RWPE1 (cell line): Measurements from ENCODE around the gene ZNF385B.

ENCODE experiments used
- CTCF ChIA-PET: fragments of 350-600 bp; sonication (Branson Sonifier 250); formaldehyde crosslinking; extraction: SDS; loops from one replicate; lab custom pipeline; 2021; lab: Yijun Ruan, JAX
- POLR2A ChIA-PET: fragments of 400-600 bp; formaldehyde crosslinking; extraction: SDS; loops from one replicate; lab custom pipeline; 2020; ENCODE audit warnings: antibody characterized with exemption; ENCODE audit not compliant: low non-redundant PET; lab: Yijun Ruan, JAX
- DNase-seq: peaks from one replicate; pipeline ENCODE4 v3.0.0; 2012; ENCODE audit warnings: low spot score
- H3K27ac ChIP-seq: fragments of 450-650 bp; 2 replicates; pipeline ENCODE4 v1.5.1; 2017
- CTCF ChIP-seq: fragments of 450-650 bp; conservative IDR thresholded peaks from 2 replicates; pipeline ENCODE4 v1.5.1; 2017; ENCODE audit warnings: low read depth, mild to moderate bottlenecking

ZNF385B gene

GRCh38 chr2:179561702-179562101, 299.7 kb downstream of the ZNF385B start:
- POLR2A ChIA-PET, result no interaction called here
- no peak for TF ChIP-seq CTCF
- no peak overlapping the region for H3K27ac ChIP-seq
- CTCF ChIA-PET, result no interaction called here
- no peak for DNase-seq

GRCh38 chr2:179560257-179560735, 301.1 kb downstream of the ZNF385B start:
- TF ChIP-seq CTCF, result no peak
- no peak for DNase-seq
- H3K27ac ChIP-seq, result no peak overlapping the region
- ChIA-PET POLR2A (no interaction called here), CTCF (no interaction called here)

GRCh38 chr2:179559108-179559806, 302.2 kb downstream of the ZNF385B start:
- ChIA-PET POLR2A (no interaction called here), CTCF (no interaction called here)
- H3K27ac ChIP-seq, result no peak overlapping the region
- no peak for TF ChIP-seq CTCF
- no peak for DNase-seq

- ChIA-PET CTCF (no interaction called here), POLR2A (no interaction called here)
- no peak overlapping the region for H3K27ac ChIP-seq
- no peak for DNase-seq
- TF ChIP-seq CTCF, result no peak
These were observed 303.1 kb downstream of the ZNF385B start for GRCh38 chr2:179558010-179558934.

GRCh38 chr2:179556425-179556824, 305.0 kb downstream of the ZNF385B start:
- TF ChIP-seq CTCF, result no peak
- no peak for DNase-seq
- H3K27ac ChIP-seq, result no peak overlapping the region
- POLR2A ChIA-PET, result no interaction called here
- CTCF ChIA-PET, result no interaction called here

GRCh38 chr2:179555691-179556283, 305.6 kb downstream of the ZNF385B start:
- DNase-seq, result no peak
- no peak for TF ChIP-seq CTCF
- no peak overlapping the region for H3K27ac ChIP-seq
- CTCF ChIA-PET, result no interaction called here
- POLR2A ChIA-PET, result no interaction called here
